Neural cell (in vitro differentiated cells): Measurements from ENCODE around the gene TYMP.
A peak's percentile ranks its signal among the peaks of the same experiment; 100 is the strongest.

ENCODE experiments used
- EP300 ChIP-seq: fragments of 450-650 bp; conservative IDR thresholded peaks from 2 replicates; pipeline ENCODE4 v1.6.1; 2014; ENCODE audit warnings: antibody characterized with exemption, mild to moderate bottlenecking, moderate library complexity; ENCODE audit not compliant: poor library complexity, severe bottlenecking
- EZH2 ChIP-seq: fragments of 200-600, 300-800 bp; shearing (Covaris generic), sonication (generic); IDR thresholded peaks from 2 replicates; pipeline ENCODE4 v1.6.1; 2014; ENCODE audit warnings: antibody characterized with exemption, low read length, borderline replicate concordance, mild to moderate bottlenecking; ENCODE audit not compliant: insufficient read depth, poor library complexity, severe bottlenecking
- MXI1 ChIP-seq: fragments of 450-650 bp; conservative IDR thresholded peaks from 2 replicates; pipeline ENCODE4 v1.6.1; 2014; ENCODE audit warnings: antibody characterized with exemption, mild to moderate bottlenecking; ENCODE audit not compliant: poor library complexity, severe bottlenecking
- POLR2AphosphoS5 ChIP-seq: IDR thresholded peaks from 2 replicates; pipeline ENCODE4 v1.6.1; 2012
- RAD21 ChIP-seq: fragments of 450-650 bp; conservative IDR thresholded peaks from 2 replicates; pipeline ENCODE4 v1.6.1; 2014; ENCODE audit warnings: antibody characterized with exemption, mild to moderate bottlenecking, moderate library complexity
- REST ChIP-seq: IDR thresholded peaks from 2 replicates; pipeline ENCODE4 v1.6.1; 2012; ENCODE audit warnings: borderline replicate concordance
- SMC3 ChIP-seq: fragments of 450-650 bp; conservative IDR thresholded peaks from 2 replicates; pipeline ENCODE4 v1.6.1; 2014; ENCODE audit warnings: antibody characterized with exemption, mild to moderate bottlenecking, moderate library complexity; ENCODE audit not compliant: poor library complexity
- TAF1 ChIP-seq: IDR thresholded peaks from 2 replicates; pipeline ENCODE4 v1.6.1; 2012; ENCODE audit warnings: low read depth
- TF ChIP-seq, protein P1 (sequence below): fragments of 450-650 bp; IDR thresholded peaks from 2 replicates; pipeline ENCODE4 v1.5.1; 2014; ENCODE audit warnings: antibody characterized with exemption, mild to moderate bottlenecking, moderate library complexity; ENCODE audit not compliant: poor library complexity, severe bottlenecking

- TF ChIP-seq, protein P1, sequence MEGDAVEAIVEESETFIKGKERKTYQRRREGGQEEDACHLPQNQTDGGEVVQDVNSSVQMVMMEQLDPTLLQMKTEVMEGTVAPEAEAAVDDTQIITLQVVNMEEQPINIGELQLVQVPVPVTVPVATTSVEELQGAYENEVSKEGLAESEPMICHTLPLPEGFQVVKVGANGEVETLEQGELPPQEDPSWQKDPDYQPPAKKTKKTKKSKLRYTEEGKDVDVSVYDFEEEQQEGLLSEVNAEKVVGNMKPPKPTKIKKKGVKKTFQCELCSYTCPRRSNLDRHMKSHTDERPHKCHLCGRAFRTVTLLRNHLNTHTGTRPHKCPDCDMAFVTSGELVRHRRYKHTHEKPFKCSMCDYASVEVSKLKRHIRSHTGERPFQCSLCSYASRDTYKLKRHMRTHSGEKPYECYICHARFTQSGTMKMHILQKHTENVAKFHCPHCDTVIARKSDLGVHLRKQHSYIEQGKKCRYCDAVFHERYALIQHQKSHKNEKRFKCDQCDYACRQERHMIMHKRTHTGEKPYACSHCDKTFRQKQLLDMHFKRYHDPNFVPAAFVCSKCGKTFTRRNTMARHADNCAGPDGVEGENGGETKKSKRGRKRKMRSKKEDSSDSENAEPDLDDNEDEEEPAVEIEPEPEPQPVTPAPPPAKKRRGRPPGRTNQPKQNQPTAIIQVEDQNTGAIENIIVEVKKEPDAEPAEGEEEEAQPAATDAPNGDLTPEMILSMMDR: peak; percentile 28
- TF ChIP-seq RAD21: no peak
- no peak for TF ChIP-seq EZH2
- no peak for TF ChIP-seq EP300
- TF ChIP-seq POLR2AphosphoS5: no peak
- TF ChIP-seq TAF1: no peak
- no peak for TF ChIP-seq SMC3
- no peak for TF ChIP-seq MXI1
- no peak for TF ChIP-seq REST
Observed at GRCh38 chr22:50498322-50498890, 31.4 kb downstream of the TYMP start.
